OCI-LY7 (cell line): ENCODE measurements around the gene CHST9. TPM values are rescaled to one million over a fixed set of nuclear protein-coding genes. Genes with fewer than 3 reads are reported as not detected.

Source experiments
- BruUV-seq: library from RNA; stranded (reverse); fragments of 400-500 nt; replicated peaks from 2 replicates; lab custom pipeline; 2021; lab: Mats Ljungman, UMichigan
- CTCF ChIA-PET: fragments of 300-600 bp; sonication (Branson Sonifier 250); formaldehyde crosslinking; loops from one replicate; lab custom pipeline; 2022; ENCODE audit warnings: antibody characterized with exemption; ENCODE audit not compliant: unreplicated experiment; lab: Charles Lee
- POLR2A ChIA-PET: fragments of 300-600 bp; sonication (Branson Sonifier 250); formaldehyde crosslinking; loops from one replicate; lab custom pipeline; 2022; ENCODE audit warnings: antibody characterized with exemption; lab: Charles Lee
- DNase-seq: peaks from one replicate; pipeline ENCODE4 v3.0.0-alpha.2; 2015; ENCODE audit warnings: low spot score
- H2AFZ ChIP-seq: fragments of 200-600 bp; sonication (generic), shearing (Covaris generic); 2 replicates; pipeline ENCODE4 v1.6.1; 2014; ENCODE audit warnings: mild to moderate bottlenecking, antibody characterized with exemption, low read length, moderate library complexity
- H3K27ac ChIP-seq: fragments of 200-600 bp; sonication (generic); 2 replicates; pipeline ENCODE4 v1.5.1; 2014; ENCODE audit warnings: mixed run types, low read depth, mild to moderate bottlenecking, moderate library complexity, low read length, inconsistent platforms; ENCODE audit not compliant: poor library complexity, severe bottlenecking
- H3K36me3 ChIP-seq: fragments of 200-600 bp; sonication (generic); 2 replicates; pipeline ENCODE4 v1.6.1; 2014; ENCODE audit warnings: mild to moderate bottlenecking, antibody characterized with exemption, low read length, moderate library complexity, mixed read lengths; ENCODE audit not compliant: insufficient read depth
- H3K4me1 ChIP-seq: fragments of 200-600 bp; sonication (generic); 2 replicates; pipeline ENCODE4 v1.5.1; 2014; ENCODE audit warnings: mild to moderate bottlenecking, low read length; ENCODE audit not compliant: insufficient read depth, poor library complexity, severe bottlenecking
- H3K4me2 ChIP-seq: fragments of 200-600 bp; sonication (generic); 2 replicates; pipeline ENCODE4 v1.6.1; 2014; ENCODE audit warnings: mild to moderate bottlenecking, low read length
- H3K4me3 ChIP-seq: fragments of 200-600 bp; sonication (generic); 2 replicates; pipeline ENCODE4 v1.5.1; 2014; ENCODE audit warnings: mild to moderate bottlenecking, low read depth, low read length; ENCODE audit not compliant: poor library complexity, severe bottlenecking
- H3K79me2 ChIP-seq: fragments of 200-600 bp; sonication (generic); 2 replicates; pipeline ENCODE4 v1.6.1; 2016; ENCODE audit warnings: low read depth, mild to moderate bottlenecking, low read length, moderate library complexity, mixed read lengths; ENCODE audit not compliant: insufficient read depth
- H3K9me2 ChIP-seq: fragments of 200-600 bp; sonication (generic); 2 replicates; pipeline ENCODE4 v1.6.1; 2016; ENCODE audit warnings: mild to moderate bottlenecking, low read length, mixed read lengths; ENCODE audit not compliant: insufficient read depth
- H3K9me3 ChIP-seq: fragments of 200-600 bp; sonication (generic); 2 replicates; pipeline ENCODE4 v1.6.1; 2014; ENCODE audit warnings: mild to moderate bottlenecking, mixed run types, low read length, mixed read lengths
- H4K20me1 ChIP-seq: fragments of 200-600 bp; sonication (generic); 2 replicates; pipeline ENCODE4 v1.6.1; 2014; ENCODE audit warnings: mild to moderate bottlenecking, antibody characterized with exemption, low read length, moderate library complexity, mixed read lengths; ENCODE audit not compliant: insufficient read depth
- EZH2phosphoT487 ChIP-seq: fragments of 200-600 bp; sonication (generic); IDR thresholded peaks from 2 replicates; pipeline ENCODE4 v1.6.1; 2018; ENCODE audit warnings: low read depth, borderline replicate concordance, mild to moderate bottlenecking, mixed run types, antibody characterized with exemption, low read length, moderate library complexity, mixed read lengths
- intact Hi-C: fragments of 100-400 bp; cut with micrococcal nuclease; formaldehyde crosslinking; loops from one replicate; pipeline ENCODE4 v1.10.0; 2022; ENCODE audit not compliant: unreplicated experiment
- total RNA-seq, 2 experiments: library from RNA; depleted of rRNA in 1 of 2; stranded (reverse); fragments of >200 nt in 1 of 2; shearing (Covaris generic) in 1 of 2; gene quantifications; 2 replicates each; pipeline ENCODE4 v1.2.3, GENCODE V29; 2014 to 2022
- TF ChIP-seq, protein P1 (sequence below): fragments of 200-600 bp; sonication (generic); conservative IDR thresholded peaks from 2 replicates; pipeline ENCODE4 v1.5.1; 2014; ENCODE audit warnings: mild to moderate bottlenecking, antibody characterized with exemption, low read length, moderate library complexity, mixed read lengths

CHST9 gene
- total RNA-seq, 2 experiments from 2014 or later, result not detected

GRCh38 chr18:27223526-27224291 is 38.6 kb upstream of the CHST9 start:
- ChIA-PET POLR2A (no interaction called here), CTCF (no interaction called here)
- H4K20me1 ChIP-seq, result no peaks in the 10 kb centered on the region
- H2AFZ ChIP-seq, result no peak overlapping the region
- no peaks in the 10 kb centered on the region for H3K36me3 ChIP-seq
- BruUV-seq, result no TSS peak
- no peak for DNase-seq
- H3K9me3 ChIP-seq, result no peaks in the 10 kb centered on the region
- no peak overlapping the region for H3K4me2 ChIP-seq
- H3K9me2 ChIP-seq, result no peaks in the 10 kb centered on the region
- H3K27ac ChIP-seq, result no peak overlapping the region
- TF ChIP-seq, protein P1, sequence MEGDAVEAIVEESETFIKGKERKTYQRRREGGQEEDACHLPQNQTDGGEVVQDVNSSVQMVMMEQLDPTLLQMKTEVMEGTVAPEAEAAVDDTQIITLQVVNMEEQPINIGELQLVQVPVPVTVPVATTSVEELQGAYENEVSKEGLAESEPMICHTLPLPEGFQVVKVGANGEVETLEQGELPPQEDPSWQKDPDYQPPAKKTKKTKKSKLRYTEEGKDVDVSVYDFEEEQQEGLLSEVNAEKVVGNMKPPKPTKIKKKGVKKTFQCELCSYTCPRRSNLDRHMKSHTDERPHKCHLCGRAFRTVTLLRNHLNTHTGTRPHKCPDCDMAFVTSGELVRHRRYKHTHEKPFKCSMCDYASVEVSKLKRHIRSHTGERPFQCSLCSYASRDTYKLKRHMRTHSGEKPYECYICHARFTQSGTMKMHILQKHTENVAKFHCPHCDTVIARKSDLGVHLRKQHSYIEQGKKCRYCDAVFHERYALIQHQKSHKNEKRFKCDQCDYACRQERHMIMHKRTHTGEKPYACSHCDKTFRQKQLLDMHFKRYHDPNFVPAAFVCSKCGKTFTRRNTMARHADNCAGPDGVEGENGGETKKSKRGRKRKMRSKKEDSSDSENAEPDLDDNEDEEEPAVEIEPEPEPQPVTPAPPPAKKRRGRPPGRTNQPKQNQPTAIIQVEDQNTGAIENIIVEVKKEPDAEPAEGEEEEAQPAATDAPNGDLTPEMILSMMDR, result no peak
- no peak for TF ChIP-seq EZH2phosphoT487
- no peaks in the 10 kb centered on the region for H3K4me1 ChIP-seq
- H3K79me2 ChIP-seq, result no peaks in the 10 kb centered on the region
- H3K4me3 ChIP-seq, result no peak overlapping the region
- intact Hi-C loops, result no loop called here

- Histone ChIP-seq H4K20me1 (no peaks in the 10 kb centered on the region), H3K4me3 (no peak overlapping the region), H3K36me3 (no peaks in the 10 kb centered on the region), H3K79me2 (no peaks in the 10 kb centered on the region), H3K27ac (no peak overlapping the region), H3K4me1 (no peaks in the 10 kb centered on the region), H2AFZ (no peak overlapping the region), H3K9me3 (no peaks in the 10 kb centered on the region), H3K9me2 (no peaks in the 10 kb centered on the region), H3K4me2 (no peak overlapping the region)
- POLR2A ChIA-PET, result interaction anchor here (0.6 kb wide), 1 partner anchor 646 kb away, joined by 8 read pairs; no protein-coding TSS in a partner anchor
- CTCF ChIA-PET, result interaction anchor here (0.6 kb wide), 1 partner anchor 866 kb away, joined by 3 read pairs; no protein-coding TSS in a partner anchor
- no peak for DNase-seq
- TF ChIP-seq, protein P1, result no peak
- no peak for TF ChIP-seq EZH2phosphoT487
- BruUV-seq, result no TSS peak
- intact Hi-C loops, result no loop called here
Measured at GRCh38 chr18:27214831-27215230, 29.7 kb upstream of the CHST9 start.
